Right atrium auricular region (tissue), 2 donors: Measurements from ENCODE around the gene ACTR3C. TPM values are rescaled to one million over a fixed set of nuclear protein-coding genes. Genes with fewer than 3 reads are reported as not detected.
A peak's percentile ranks its signal among the peaks of the same experiment; 100 is the strongest.

Source experiments
- DNase-seq: peaks from one replicate; pipeline ENCODE4 v3.0.0-alpha.2; 2019; ENCODE audit warnings: low spot score
- H3K27ac ChIP-seq, 2 donors: fragments of 200-600 bp; sonication (generic); 1 replicate in 1 of 2; 2 replicates in 1 of 2; pipeline ENCODE4 v1.5.1; 2016 to 2019
- H3K27me3 ChIP-seq, 2 donors: fragments of 200-600 bp; sonication (generic); one replicate each; pipeline versions ENCODE4 v1.5.1 to v1.6.0; 2017 to 2019
- H3K36me3 ChIP-seq: fragments of 200-600 bp; sonication (generic); one replicate; pipeline ENCODE4 v1.5.1; 2016
- H3K4me1 ChIP-seq, 2 donors: fragments of 200-600 bp; sonication (generic); one replicate each; pipeline versions ENCODE4 v1.5.1 to v1.6.0; 2017 to 2019
- H3K4me3 ChIP-seq, 2 donors: fragments of 200-600 bp; sonication (generic); 1 replicate in 1 of 2; 2 replicates in 1 of 2; pipeline ENCODE4 v1.5.1; 2017 to 2019; ENCODE audit warnings: mild to moderate bottlenecking in 1 of 2, moderate library complexity in 1 of 2
- H3K9me3 ChIP-seq, 2 donors: fragments of 200-600 bp; sonication (generic); one replicate each; pipeline ENCODE4 v1.5.1; 2019
- total RNA-seq, 2 donors: library from RNA; depleted of rRNA; stranded (reverse); fragments of >200 nt; gene quantifications; one replicate each; pipeline ENCODE4 v1.1.0, GENCODE V29; 2016
- TF ChIP-seq, protein P1 (sequence below), 2 donors: fragments of 200-600 bp; sonication (generic); IDR thresholded peaks; one replicate each; pipeline ENCODE4 v1.5.1; 2019; ENCODE audit warnings: antibody characterized with exemption in 2 of 2

The ACTR3C gene
- total RNA-seq, 2 donors from 2014 or later = 3.2 to 4.1 TPM

DNA sequence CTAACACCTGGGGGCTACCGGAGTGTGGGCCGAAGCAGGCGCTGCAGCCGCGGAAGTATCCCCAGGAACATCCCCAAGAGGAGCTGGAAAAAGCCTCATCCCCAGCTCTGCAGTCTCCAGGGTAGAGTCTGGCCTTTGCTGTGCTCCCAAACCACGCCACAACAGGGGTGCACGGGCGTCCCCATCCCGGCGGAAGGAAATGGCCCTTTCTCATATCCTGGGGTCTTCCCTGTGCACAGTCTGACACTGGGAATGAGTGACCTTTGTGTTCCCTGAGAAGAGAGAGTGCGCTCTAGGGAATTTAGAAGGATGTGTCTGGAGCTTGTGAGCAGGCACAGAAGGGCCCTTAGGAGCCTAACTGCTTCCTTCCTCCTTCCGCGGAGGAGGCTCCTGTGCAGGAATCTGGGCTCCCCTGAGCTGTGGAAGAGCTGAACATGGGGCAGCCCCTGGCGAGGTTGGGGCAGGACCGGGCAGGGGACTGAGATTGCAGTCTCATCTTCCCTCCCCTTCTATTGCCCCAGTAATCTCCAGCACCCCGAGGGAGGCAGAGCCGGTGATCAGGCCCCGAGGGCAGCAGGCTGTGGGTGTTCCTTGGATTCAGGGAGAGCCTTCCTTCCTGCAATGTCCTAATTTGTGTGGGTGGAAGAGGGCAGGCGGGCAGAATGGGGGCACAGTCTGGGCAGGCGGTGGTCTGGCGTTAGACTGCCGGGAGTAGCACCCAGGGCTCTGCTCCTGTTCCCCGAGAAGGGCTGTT is 46.6 kb upstream of the ACTR3C start:
- Histone ChIP-seq H3K4me3 (peak overlapping the region; percentile 62 to 70), H3K9me3 (no peaks in the 10 kb centered on the region), H3K4me1 (peaks cover 0 to 48% of the 10 kb centered on the region in 2 donors), H3K27ac (peak overlapping the region; percentile 91 to 98), H3K36me3 (peaks cover 41% of the 10 kb centered on the region), H3K27me3 (no peaks in the 10 kb centered on the region)
- DNase-seq = no peak
- TF ChIP-seq, protein P1, sequence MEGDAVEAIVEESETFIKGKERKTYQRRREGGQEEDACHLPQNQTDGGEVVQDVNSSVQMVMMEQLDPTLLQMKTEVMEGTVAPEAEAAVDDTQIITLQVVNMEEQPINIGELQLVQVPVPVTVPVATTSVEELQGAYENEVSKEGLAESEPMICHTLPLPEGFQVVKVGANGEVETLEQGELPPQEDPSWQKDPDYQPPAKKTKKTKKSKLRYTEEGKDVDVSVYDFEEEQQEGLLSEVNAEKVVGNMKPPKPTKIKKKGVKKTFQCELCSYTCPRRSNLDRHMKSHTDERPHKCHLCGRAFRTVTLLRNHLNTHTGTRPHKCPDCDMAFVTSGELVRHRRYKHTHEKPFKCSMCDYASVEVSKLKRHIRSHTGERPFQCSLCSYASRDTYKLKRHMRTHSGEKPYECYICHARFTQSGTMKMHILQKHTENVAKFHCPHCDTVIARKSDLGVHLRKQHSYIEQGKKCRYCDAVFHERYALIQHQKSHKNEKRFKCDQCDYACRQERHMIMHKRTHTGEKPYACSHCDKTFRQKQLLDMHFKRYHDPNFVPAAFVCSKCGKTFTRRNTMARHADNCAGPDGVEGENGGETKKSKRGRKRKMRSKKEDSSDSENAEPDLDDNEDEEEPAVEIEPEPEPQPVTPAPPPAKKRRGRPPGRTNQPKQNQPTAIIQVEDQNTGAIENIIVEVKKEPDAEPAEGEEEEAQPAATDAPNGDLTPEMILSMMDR (IDR thresholded peaks at IDR 0.05) = no peak

DNA sequence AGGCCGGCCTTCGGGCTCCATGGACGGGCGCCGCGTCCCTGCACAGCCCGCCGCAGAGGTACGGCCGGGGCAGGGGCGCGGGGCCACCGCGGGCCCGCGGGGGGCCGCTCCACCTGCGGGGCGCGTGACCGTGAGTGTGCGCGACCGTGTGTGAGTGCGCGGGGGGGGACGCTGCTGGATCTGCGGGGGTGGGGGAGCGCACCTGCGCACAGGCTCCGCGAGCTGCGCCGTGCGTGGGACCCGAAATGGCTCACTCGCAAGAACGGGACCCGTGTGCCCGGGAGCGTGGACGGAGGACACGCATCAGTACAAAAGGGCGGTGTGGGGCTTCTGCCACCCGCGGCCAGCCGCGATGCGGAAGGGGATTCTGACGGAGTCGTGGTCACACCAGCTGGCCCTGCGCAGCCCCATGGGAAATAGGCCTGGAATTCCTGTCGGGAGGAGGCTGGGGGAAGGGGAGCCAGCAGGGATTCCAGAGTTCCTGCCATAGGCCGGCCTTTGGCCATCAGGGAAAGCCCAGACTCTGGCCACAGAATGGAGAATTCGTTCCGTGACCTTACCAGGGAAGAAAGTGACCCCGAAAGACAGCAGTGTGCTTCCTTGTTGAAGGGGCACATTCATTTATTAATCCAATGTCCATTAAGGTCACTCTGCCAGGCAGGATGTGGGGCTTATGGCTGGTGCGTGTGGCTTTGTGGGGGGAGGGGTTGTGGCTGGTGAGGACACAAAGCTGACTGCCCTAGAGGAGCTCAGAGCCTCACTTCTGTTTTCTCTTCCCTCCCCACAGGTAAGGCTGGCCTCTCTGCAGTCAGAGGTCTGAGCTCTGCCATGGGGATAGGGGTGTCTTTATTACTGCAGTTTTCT is 45.8 kb upstream of the ACTR3C start:
- peak; percentile 71 for DNase-seq
- H3K36me3 ChIP-seq = peaks cover 41% of the 10 kb centered on the region
- H3K9me3 ChIP-seq = no peaks in the 10 kb centered on the region
- no peaks in the 10 kb centered on the region for H3K27me3 ChIP-seq
- H3K4me1 ChIP-seq = peaks cover 0 to 46% of the 10 kb centered on the region in 2 donors
- H3K4me3 ChIP-seq = peak overlapping the region; percentile 62 to 70
- H3K27ac ChIP-seq = peak overlapping the region; percentile 91 to 98
- TF ChIP-seq, protein P1 (IDR thresholded peaks at IDR 0.05) = no peak

DNA sequence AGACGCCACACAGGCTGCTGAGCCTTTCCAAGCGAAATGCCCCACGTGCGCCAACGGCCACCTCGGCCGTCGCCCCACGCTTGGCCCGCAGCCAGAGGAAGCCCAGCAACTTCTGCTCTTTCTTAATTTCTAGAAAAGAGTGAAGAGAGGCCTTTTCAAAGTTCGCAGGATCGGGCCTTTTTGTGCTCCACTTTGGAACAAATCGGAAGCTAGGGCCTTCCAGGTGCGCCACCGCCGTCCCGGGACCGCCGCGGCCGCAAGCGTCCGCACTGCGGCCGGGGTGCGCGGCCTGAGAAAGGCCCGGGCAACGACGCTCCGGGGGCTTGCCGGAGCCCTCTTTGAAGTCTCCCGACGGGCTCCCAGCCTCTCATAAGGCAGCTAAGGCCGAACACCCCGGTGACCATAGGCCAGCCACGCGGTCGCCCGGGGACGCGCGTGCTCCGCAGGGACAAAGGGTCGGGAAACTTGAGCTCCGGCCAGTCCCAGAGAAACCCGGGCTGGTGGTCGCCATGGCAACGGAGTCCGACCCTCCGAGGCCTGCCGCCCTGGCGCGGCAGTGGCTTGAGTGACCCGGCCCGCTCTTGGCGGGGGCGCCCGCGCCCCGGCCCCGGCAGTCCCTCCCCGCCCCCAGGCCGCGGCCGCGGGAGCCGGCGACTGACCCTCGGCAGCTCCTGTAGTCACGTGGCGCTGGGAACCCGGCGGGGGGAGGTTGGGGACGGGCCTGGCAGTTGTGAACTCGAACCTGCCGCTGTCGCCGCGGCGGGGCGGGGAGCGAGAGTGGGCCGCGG is 44.9 kb upstream of the ACTR3C start, which contains the start of gene REPIN1:
TSS of gene REPIN1 (plus strand) at position 727 of the 788 bp plus-strand sequence. CDS start 890 bp downstream, outside the sequence.
- peaks cover 0 to 37% of the 10 kb centered on the region in 2 donors for H3K4me1 ChIP-seq
- H3K36me3 ChIP-seq = peaks cover 33% of the 10 kb centered on the region
- no peaks in the 10 kb centered on the region for H3K27me3 ChIP-seq
- peak; percentile 94 for DNase-seq
- no peaks in the 10 kb centered on the region for H3K9me3 ChIP-seq
- peak within 1 kb of the TSS; percentile 91 to 98 for H3K27ac ChIP-seq
- TF ChIP-seq, protein P1 (IDR thresholded peaks at IDR 0.05) = no peak
- H3K4me3 ChIP-seq = peak within 1 kb of the TSS; percentile 62 to 70

DNA sequence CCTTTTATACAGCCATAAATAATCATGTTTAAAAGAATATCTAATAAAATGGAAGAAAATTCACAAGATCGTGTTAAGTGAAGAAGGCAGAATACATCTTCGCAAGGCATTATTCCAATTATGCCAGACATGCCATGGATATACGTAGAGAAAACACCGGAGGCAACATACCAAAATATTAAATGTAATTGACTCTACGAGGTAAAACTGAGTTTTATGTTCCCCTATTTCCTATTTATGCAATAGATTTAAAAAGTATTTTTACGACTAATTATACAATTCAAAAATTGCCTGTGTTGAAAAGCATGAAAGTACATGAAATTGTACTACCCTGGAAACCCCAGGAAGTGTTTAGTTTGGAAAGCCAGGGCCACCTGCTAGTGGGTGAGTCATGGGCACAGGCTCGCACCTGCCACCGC is 44.3 kb upstream of the ACTR3C start:
- H3K27ac ChIP-seq = peak overlapping the region; percentile 91 to 98
- H3K4me3 ChIP-seq = peak overlapping the region in 1 of 2 donors; percentile 70
- H3K36me3 ChIP-seq = peaks cover 30% of the 10 kb centered on the region
- H3K9me3 ChIP-seq = no peaks in the 10 kb centered on the region
- DNase-seq = no peak
- H3K4me1 ChIP-seq = peaks cover 0 to 31% of the 10 kb centered on the region in 2 donors
- TF ChIP-seq, protein P1 (IDR thresholded peaks at IDR 0.05) = no peak
- H3K27me3 ChIP-seq = no peaks in the 10 kb centered on the region

DNA sequence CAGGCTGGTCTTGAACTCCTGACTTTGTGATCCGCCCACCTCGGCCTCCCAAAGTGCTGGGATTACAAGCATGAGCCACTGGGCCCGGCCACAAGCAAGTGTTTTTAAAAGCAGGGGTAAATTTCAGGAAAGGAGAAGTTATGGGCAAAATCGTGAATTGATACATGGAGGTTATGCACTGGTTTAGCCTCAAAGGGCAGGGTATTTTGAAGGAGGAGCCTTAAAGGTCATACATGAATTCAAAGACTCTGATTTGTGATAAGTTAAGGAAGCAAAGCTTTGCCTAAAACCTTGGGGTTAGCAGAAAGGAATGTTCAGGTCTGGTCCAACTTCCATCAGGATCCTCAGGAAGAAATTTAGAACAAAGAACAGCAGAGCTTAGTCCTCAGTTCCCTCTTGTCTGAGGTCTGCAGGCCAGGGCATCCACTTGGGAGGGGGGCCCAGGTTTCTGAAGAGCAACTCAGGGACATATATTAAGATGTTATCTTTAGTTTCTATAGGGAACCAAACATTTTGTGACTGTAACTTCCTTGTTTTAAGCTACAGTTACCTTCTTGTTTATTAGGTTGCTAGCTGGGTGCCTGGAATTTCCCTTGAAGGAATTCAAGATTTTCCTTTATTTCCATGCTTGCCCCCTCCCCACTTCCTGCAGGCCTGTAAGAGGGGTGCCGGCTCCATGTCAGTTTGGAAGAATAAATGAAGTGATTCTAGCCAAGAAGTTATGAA is 42.5 kb upstream of the ACTR3C start:
- no peak overlapping the region for H3K27ac ChIP-seq
- H3K27me3 ChIP-seq = no peaks in the 10 kb centered on the region
- no peaks in the 10 kb centered on the region for H3K9me3 ChIP-seq
- TF ChIP-seq, protein P1 (IDR thresholded peaks at IDR 0.05) = no peak
- peaks cover 0 to 31% of the 10 kb centered on the region in 2 donors for H3K4me1 ChIP-seq
- H3K4me3 ChIP-seq = no peak overlapping the region
- DNase-seq = no peak
- peaks cover 11% of the 10 kb centered on the region for H3K36me3 ChIP-seq
